Endothelial cell of umbilical vein (primary cell): ENCODE measurements around the gene SEMA4D. TPM values are rescaled to one million over a fixed set of nuclear protein-coding genes. Genes with fewer than 3 reads are reported as not detected.

Experiments used
- BruUV-seq: library from RNA; stranded (reverse); fragments of 400-500 nt; replicated peaks from 2 replicates; lab custom pipeline; 2021; lab: Mats Ljungman, UMichigan
- CTCF ChIA-PET: fragments of 300-600, 350-600 bp; sonication (Branson Sonifier 250); formaldehyde crosslinking; loops from one replicate; lab custom pipeline; 2021; ENCODE audit warnings: antibody characterized with exemption, inconsistent platforms; lab: Charles Lee
- POLR2A ChIA-PET: fragments of 300-600, 350-600 bp; sonication (Branson Sonifier 250); formaldehyde crosslinking; loops from one replicate; lab custom pipeline; 2021; ENCODE audit warnings: antibody characterized with exemption, inconsistent platforms; lab: Charles Lee
- DNase-seq: peaks from one replicate; pipeline ENCODE4 v3.0.0-alpha.2; 2011; ENCODE audit warnings: low read depth, low spot score
- FAIRE-seq: peaks from 2 replicates; lab custom pipeline; 2011; peaks lifted over from hg19 to GRCh38; lab: Jason Lieb, UNC
- H2AFZ ChIP-seq: 2 replicates; pipeline ENCODE4 v1.6.0; 2012; ENCODE audit warnings: low read depth, low read length, control low read depth, inconsistent platforms
- H3K27ac ChIP-seq: 2 replicates; pipeline ENCODE4 v1.5.1; 2011; ENCODE audit warnings: low read depth, mild to moderate bottlenecking, control low read depth, low read length, moderate library complexity; ENCODE audit not compliant: insufficient read depth
- H3K27me3 ChIP-seq, 2 experiments: 2 replicates each; pipeline versions ENCODE4 v1.6.0 to v1.6.1; 2011; ENCODE audit warnings: low read length in 2 of 2, mixed read lengths in 1 of 2; ENCODE audit not compliant: control insufficient read depth in 2 of 2, insufficient read depth in 2 of 2
- H3K36me3 ChIP-seq, 2 experiments: 2 replicates in 1 of 2; 3 replicates in 1 of 2; pipeline ENCODE4 v1.5.1; 2011; ENCODE audit warnings: low read length in 2 of 2, mild to moderate bottlenecking in 1 of 2, moderate library complexity in 1 of 2; ENCODE audit not compliant: control insufficient read depth in 2 of 2, insufficient read depth in 2 of 2; ENCODE audit errors: extremely low read depth in 1 of 2
- H3K4me1 ChIP-seq: 3 replicates; pipeline ENCODE4 v1.5.1; 2011; ENCODE audit warnings: mild to moderate bottlenecking, low read length; ENCODE audit not compliant: control insufficient read depth, insufficient read depth; ENCODE audit errors: extremely low read depth
- H3K4me2 ChIP-seq: 2 replicates; pipeline ENCODE4 v1.6.1; 2011; ENCODE audit warnings: low read length, control low read depth, mixed read lengths; ENCODE audit not compliant: insufficient read depth
- H3K4me3 ChIP-seq, 3 experiments: fragments of 200-600 bp in 1 of 3; sonication (generic), shearing (Covaris generic) in 1 of 3; replicated peaks in 1 of 3; 2 replicates each; pipeline ENCODE4 v1.5.1; 2011 to 2016; ENCODE audit warnings: control low read depth in 3 of 3, low read length in 3 of 3, mild to moderate bottlenecking in 2 of 3, inconsistent platforms in 1 of 3, low read depth in 1 of 3, moderate library complexity in 1 of 3; ENCODE audit not compliant: insufficient read depth in 1 of 3
- H3K79me2 ChIP-seq: 2 replicates; pipeline ENCODE4 v1.6.0; 2012; ENCODE audit warnings: low read length, inconsistent platforms; ENCODE audit not compliant: control insufficient read depth, insufficient read depth
- H3K9ac ChIP-seq: replicated peaks from 2 replicates; pipeline ENCODE3; 2011; ENCODE audit warnings: low read length, control low read depth; ENCODE audit not compliant: insufficient read depth; ENCODE audit errors: extremely low read depth
- H3K9me1 ChIP-seq: replicated peaks from 3 replicates; pipeline ENCODE4 v1.6.0; 2011; ENCODE audit warnings: mild to moderate bottlenecking, low read length; ENCODE audit not compliant: control insufficient read depth, insufficient read depth; ENCODE audit errors: extremely low read depth
- H3K9me3 ChIP-seq: replicated peaks from 2 replicates; pipeline ENCODE4 v1.5.1; 2012; ENCODE audit warnings: low read length, inconsistent platforms; ENCODE audit not compliant: control insufficient read depth, insufficient read depth
- H4K20me1 ChIP-seq: replicated peaks from 2 replicates; pipeline ENCODE3; 2011; ENCODE audit warnings: mild to moderate bottlenecking, low read length; ENCODE audit not compliant: control insufficient read depth, insufficient read depth; ENCODE audit errors: extremely low read depth
- CTCF ChIP-seq, 2 donors: IDR thresholded peaks; 1 replicate in 1 of 2; 2 replicates in 1 of 2; pipeline ENCODE4 v1.5.1; 2011; ENCODE audit warnings: low read length in 2 of 2, mild to moderate bottlenecking in 2 of 2, moderate library complexity in 2 of 2, control low read depth in 1 of 2, inconsistent platforms in 1 of 2, low read depth in 1 of 2; ENCODE audit not compliant: insufficient read depth in 1 of 2; ENCODE audit errors: extremely low read depth in 1 of 2
- EZH2 ChIP-seq: IDR thresholded peaks from 2 replicates; pipeline ENCODE4 v1.6.1; 2012; ENCODE audit warnings: borderline replicate concordance, low read depth, mild to moderate bottlenecking, moderate library complexity, low read length, inconsistent platforms; ENCODE audit not compliant: severe bottlenecking
- FOS ChIP-seq: IDR thresholded peaks from 2 replicates; pipeline ENCODE4 v1.6.1; 2011; ENCODE audit warnings: mild to moderate bottlenecking, low read length, moderate library complexity, borderline replicate concordance; ENCODE audit not compliant: insufficient read depth
- GATA2 ChIP-seq: IDR thresholded peaks from 2 replicates; pipeline ENCODE4 v1.7.0; 2011; ENCODE audit warnings: low read depth, mild to moderate bottlenecking, moderate library complexity, mixed read lengths, low read length; ENCODE audit not compliant: insufficient read length, insufficient read depth
- JUN ChIP-seq: IDR thresholded peaks from 2 replicates; pipeline ENCODE4 v1.6.1; 2011; ENCODE audit warnings: borderline replicate concordance, low read depth; ENCODE audit not compliant: insufficient read length, insufficient read depth
- MAX ChIP-seq: IDR thresholded peaks from 2 replicates; pipeline ENCODE4 v1.6.1; 2011; ENCODE audit not compliant: insufficient read depth, insufficient read length
- MYC ChIP-seq: IDR thresholded peaks from one replicate; pipeline ENCODE4 v1.6.1; 2011; ENCODE audit warnings: mild to moderate bottlenecking, low read depth, low read length
- dilution Hi-C: fragments of 300-500 bp; cut with MboI; formaldehyde crosslinking; loops from one replicate; pipeline ENCODE4 v1.15.0; 2019; ENCODE audit warnings: low sequenced_read_pairs; ENCODE audit not compliant: extremely low pct_ligation_motif_present
- intact Hi-C: fragments of 100-400 bp; cut with micrococcal nuclease; formaldehyde crosslinking; loops from one replicate; pipeline ENCODE4 v1.10.0; 2022
- polyA plus RNA-seq, 4 experiments: library from polyadenylated mRNA; depleted of rRNA in 3 of 4; stranded (reverse) in 3 of 4; unstranded in 1 of 4; fragments of >200 nt; gene quantifications; 2 replicates each; pipeline versions ENCODE4 v1.2.1 to v1.2.3, GENCODE V29; 2011 to 2012; ENCODE audit warnings: missing spikeins in 1 of 4
- total RNA-seq: library from RNA; stranded (reverse); gene quantifications from 2 replicates; pipeline ENCODE4 v1.2.3, GENCODE V29; 2021

Gene SEMA4D
- total and polyA plus RNA-seq, 2 donors (not counting 3 experiments of a cell fraction or from before 2014, with no cell fraction given), result 3.9 to 15.7 TPM

- no peak overlapping the region for H3K4me3 ChIP-seq
- no peaks in the 10 kb centered on the region for H3K4me1 ChIP-seq
- intact Hi-C loops, result no loop called here
- dilution Hi-C loops, result no loop called here
- H2AFZ ChIP-seq, result no peak overlapping the region
- H3K27me3 ChIP-seq, result no peaks in the 10 kb centered on the region
- ChIA-PET POLR2A (interaction anchor here (0.6 kb wide), 1 partner anchor 54 kb away, joined by 5 read pairs; no protein-coding TSS in a partner anchor), CTCF (interaction anchor here (1.4 kb wide), 1 partner anchor 10 kb away, joined by 4 read pairs; no protein-coding TSS in a partner anchor)
- no peaks in the 10 kb centered on the region for H3K36me3 ChIP-seq
- H3K9ac ChIP-seq, result no peak overlapping the region
- TF ChIP-seq MAX, result no peak
- TF ChIP-seq EZH2, result no peak
- no peak for TF ChIP-seq MYC
- TF ChIP-seq GATA2, result no peak
- TF ChIP-seq FOS, result no peak
- no peak for TF ChIP-seq CTCF (IDR thresholded peaks at IDR 0.05; ENCODE audit: extremely low read depth in 1 of 2, insufficient read depth in 1 of 2, low read depth in 1 of 2, low read length in 2 of 2)
- no peak for TF ChIP-seq JUN
- H3K27ac ChIP-seq, result no peak overlapping the region
- H3K79me2 ChIP-seq, result no peaks in the 10 kb centered on the region
- H4K20me1 ChIP-seq, result no peaks in the 10 kb centered on the region
- no peaks in the 10 kb centered on the region for H3K9me1 ChIP-seq
- H3K9me3 ChIP-seq, result no peaks in the 10 kb centered on the region
- no peak overlapping the region for H3K4me2 ChIP-seq
- DNase-seq (no peak), FAIRE-seq (no peak)
- BruUV-seq, result no TSS peak
Observed at GRCh38 chr9:89488131-89488530, 9.8 kb downstream of the SEMA4D start.
